GM21619 (cell line): ENCODE results near the gene UNC13D.
A peak's percentile ranks its signal among the peaks of the same experiment; 100 is the strongest.
"Not testable (repeated sequence)": the region's sequence is repeated elsewhere in the genome, so short reads cannot be mapped to it uniquely, and the experiment has no call there.

ENCODE experiments used
- ATAC-seq: cut with Tn5 transposase; IDR thresholded peaks from one replicate; pipeline ENCODE4 v1.9.1; 2021; ENCODE audit not compliant: unreplicated experiment

UNC13D gene

GRCh38 chr17:75822119-75822799, 21.9 kb downstream of the UNC13D start:
- no peak for ATAC-seq

- no peak for ATAC-seq
Observed at GRCh38 chr17:75821552-75821951, 22.7 kb downstream of the UNC13D start.

DNA sequence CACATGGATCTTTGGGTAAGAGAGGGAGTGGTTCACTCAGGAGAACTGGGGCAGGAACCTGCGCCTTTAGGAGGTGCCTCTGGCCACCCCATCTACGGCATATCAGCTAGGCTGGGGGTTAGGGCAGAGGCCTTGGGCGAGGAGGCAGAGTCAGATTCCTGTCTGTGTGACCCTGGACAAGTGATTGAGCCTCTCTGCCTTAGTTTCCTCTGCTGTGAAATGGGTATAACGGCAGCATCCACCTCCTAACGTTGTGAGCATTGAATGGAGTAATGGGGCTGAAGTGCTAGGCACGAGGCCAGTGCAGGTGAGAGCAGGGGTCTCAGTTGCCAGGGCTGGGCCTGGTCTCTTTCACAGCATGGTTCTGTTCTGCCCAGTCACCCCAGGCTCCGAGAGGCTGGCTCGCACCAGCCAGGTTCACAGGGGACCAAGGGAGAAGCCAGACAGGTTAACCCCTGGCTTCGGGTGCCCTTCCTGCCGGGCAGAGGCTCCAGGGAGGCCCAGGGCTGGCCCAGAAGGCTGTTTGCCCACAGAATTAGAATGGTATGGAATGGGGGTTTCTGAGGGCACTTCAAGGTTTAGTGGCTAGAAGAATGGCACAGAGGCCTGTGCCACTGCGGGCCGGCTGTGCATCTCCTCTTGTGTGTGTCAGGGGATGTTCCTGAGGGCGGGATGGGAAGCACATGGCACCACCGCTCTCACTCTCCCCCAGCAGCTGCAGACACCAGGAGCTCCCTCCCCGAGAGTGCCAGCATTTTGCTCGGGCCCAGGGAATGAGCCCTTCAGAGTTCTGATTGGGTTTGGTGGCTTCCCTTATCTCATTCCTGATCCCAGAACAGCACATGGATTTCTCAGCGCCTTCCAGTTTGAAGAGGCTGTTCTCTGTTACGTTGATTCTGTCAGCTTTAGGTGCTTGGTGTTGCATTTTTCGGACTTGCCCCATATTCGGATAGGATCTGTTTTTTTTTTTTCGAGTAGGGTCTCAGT, 23.8 kb downstream of the UNC13D start:
- no peak for ATAC-seq

DNA sequence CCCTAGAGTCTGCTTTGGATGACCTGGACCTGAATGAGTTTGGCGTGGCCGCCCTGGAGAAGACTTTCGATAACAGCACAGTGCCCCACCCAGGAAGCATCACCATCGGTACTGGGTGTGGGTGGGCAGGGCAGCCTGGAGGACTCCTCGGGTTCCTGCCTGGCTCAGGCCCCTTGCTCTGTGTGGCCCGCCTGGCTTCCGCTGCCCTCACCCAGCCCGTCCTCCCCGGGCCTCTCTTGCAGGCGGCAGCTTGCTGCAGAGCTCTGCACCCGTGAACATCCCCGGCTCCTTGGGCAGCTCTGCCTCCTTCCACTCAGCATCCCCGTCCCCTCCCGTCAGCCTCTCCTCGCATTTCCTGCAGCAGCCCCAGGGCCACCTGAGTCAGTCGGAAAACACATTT, 24.5 kb downstream of the UNC13D start:
- no peak for ATAC-seq

- ATAC-seq, result no peak
Observed at GRCh38 chr17:75819116-75819515, 25.1 kb downstream of the UNC13D start.

GRCh38 chr17:75818326-75818885, 25.8 kb downstream of the UNC13D start:
- ATAC-seq, result no peak

- ATAC-seq, result no peak
Observed at GRCh38 chr17:75817571-75817970, 26.6 kb downstream of the UNC13D start.

GRCh38 chr17:75816693-75817092, 27.5 kb downstream of the UNC13D start:
- ATAC-seq, result no peak

DNA sequence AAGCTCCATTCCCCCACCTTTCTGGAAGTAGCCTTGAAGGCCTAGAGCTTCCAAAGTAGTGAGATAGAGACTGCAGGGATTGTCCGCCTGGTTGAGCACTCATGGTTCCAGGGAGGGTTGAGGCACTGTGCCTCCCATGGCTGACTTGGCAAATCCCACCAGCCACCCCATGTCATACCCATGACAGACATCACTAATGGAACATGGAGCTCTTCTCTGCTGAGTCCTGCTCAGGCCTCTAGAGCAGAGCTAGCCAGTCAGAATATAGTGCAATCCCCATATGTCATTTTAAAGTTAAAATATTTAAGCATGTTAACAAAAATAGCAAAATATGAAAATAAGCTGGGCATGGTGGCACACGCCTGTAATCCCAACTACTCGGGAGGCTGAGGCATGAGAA, 28.8 kb downstream of the UNC13D start:
- no peak for ATAC-seq

DNA sequence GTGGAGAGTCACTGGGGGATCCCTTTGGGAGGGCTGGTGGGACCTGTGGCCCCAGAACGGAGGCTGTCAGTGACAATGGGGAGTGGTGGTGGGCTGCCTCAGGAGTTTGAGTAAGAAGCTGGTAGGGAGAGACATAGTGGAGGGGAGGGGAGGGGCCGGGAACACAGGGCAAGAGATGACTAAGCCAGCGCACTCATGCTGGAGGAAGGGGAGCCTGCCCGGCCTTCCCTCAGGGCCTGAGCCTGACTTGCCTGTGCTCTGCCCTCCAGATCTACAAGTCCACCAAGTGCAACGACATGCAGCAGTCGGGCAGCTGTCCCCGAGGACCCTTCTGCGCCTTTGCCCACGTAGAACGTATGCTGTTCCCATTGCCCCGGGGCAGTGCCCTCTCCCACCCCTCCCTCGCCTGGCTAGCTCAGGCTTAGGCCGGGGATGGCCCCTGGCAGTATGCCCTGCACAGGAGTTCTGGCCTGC, 29.3 kb downstream of the UNC13D start:
- ATAC-seq, result no peak

- no peak for ATAC-seq
Observed at GRCh38 chr17:75814021-75814395, 30.2 kb downstream of the UNC13D start.

DNA sequence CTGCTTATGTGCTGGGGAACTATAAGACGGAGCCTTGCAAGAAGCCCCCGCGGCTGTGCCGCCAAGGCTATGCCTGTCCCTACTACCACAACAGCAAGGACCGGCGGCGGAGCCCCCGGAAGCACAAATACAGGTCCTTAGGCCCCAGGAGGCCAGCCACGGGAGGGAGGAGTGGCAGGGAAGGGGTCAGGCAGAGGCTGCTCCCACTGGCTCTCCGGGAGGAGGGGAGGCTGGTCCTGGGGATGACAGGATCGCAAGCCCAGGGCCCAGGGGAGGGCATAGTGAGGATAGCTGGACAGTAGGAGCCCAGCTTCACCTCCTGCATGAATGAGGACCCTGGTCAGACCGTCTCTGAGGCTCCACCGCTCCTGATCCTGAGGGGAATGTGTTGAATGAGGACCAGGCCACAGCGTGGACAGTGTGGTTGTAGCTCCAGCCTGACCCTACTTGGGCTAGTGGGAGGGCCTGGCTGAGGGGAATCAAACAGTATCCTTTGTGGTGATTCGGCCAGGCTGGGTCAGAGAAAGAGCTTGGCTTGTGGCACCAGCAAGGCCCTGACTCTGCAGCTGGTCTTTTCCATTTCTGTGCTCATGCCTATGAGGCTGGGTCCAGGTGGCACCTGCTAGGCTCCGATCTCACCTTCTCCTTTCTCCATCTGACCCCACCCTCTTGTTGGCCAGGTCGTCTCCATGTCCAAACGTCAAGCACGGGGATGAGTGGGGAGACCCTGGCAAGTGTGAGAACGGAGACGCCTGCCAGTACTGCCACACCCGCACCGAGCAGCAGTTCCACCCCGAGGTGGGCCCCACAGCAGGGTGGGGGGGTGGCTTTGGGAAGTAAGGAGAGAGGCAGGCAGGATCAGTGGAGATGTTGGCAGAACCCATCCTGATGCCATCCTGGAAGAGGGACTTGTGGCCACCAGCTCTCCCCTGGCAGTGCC, 30.9 kb downstream of the UNC13D start:
- ATAC-seq, result no peak

GRCh38 chr17:75812096-75813013, 31.8 kb downstream of the UNC13D start:
- no peak for ATAC-seq

DNA sequence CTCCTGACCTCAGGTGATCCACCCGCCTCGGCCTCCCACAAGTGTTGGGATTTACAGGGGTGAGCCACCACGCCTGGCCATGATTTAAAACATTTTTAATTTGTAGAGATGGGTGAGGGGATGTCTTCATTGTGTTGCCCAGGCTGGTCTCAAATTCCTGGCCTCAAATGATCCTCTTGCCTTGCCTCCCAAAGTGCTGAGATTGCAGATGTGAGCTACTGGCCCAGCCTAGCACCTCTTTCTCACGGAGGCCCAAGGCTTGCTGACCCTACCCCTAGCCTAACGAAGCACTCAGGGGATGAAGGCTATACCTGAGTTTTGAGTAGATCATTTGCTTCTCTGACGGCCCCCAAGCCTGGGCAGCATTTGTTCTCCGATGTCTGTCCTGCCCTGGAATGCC, 33.0 kb downstream of the UNC13D start:
- no peak for ATAC-seq

- not testable (repeated sequence) for ATAC-seq
Observed at GRCh38 chr17:75810756-75811155, 33.4 kb downstream of the UNC13D start.

DNA sequence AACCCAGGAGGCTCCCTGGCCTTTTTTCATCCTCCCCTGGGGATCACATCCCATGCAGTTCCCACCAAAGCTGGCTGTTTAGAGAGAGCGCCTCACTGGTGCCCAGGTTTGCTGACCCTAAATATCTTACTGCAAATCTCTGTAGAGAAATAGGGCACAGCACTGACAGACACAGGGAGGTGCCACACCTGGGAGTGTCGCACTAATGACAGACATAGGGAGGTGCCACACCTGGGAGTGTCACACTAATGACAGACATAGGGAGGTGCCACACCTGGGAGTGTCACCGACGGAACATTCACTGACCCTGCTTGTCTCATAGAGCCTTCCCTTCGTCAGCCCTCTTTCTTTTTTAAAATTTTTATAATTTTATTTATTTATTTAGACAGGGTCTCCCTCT, 34.0 kb downstream of the UNC13D start:
- ATAC-seq, result no peak

DNA sequence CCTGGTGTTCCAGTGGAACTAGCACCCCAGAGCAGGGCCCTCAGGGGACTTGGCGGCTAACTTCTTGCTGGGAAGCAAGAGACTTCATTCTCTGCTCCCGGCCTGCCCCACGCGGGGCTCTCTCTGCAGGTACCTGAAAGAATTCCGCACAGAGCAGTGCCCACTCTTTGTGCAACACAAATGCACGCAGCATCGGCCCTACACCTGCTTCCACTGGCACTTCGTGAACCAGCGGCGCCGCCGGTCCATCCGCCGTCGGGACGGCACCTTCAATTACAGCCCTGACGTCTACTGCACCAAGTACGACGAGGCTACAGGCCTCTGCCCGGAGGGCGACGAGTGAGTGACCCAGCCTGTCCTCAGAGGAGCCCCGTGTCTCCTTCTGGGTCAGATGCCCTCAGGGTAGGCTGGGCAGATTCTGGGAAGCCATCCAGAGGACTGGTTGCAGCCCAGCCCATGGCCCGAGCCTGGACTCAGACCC, 34.5 kb downstream of the UNC13D start:
- ATAC-seq, result no peak

- ATAC-seq, result peak; percentile 78
Observed at GRCh38 chr17:75808905-75809621, 35.1 kb downstream of the UNC13D start.

DNA sequence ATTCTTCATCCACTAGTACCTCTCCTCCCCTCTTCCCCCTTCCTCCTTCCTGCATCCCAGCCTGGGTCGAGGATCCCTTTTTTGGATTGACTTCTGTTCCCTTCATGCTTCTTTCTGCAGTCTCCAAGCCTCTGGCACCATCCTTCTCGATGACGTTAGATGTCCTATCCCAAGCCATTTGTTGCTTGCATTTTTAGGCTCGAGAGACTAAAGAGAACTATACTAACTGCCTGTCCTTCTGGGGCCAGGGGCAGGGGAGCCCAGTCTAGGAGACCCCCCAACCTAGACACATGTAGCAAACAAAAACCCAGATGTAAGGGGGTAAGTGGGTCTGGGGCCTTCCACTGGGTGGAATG, 35.7 kb downstream of the UNC13D start:
- ATAC-seq, result no peak
